T47D (cell line): ENCODE measurements around the gene GALNTL6.

Experiments
- DNase-seq, 2 experiments: peaks; one replicate each; pipeline versions ENCODE4 v3.0.0 to v3.0.0-alpha.2; 2011 to 2012; ENCODE audit warnings: low read depth in 1 of 2, low spot score in 1 of 2
- JUND ChIP-seq: IDR thresholded peaks from 2 replicates; pipeline ENCODE4 v1.6.1; 2012; ENCODE audit warnings: low read depth
- in situ Hi-C: cut with HindIII; loops from 2 replicates; pipeline ENCODE4 v1.10.0; 2016; ENCODE audit warnings: low sequenced_read_pairs, low pct_unique_long_range_greater_than_20kb

GALNTL6 gene

DNA sequence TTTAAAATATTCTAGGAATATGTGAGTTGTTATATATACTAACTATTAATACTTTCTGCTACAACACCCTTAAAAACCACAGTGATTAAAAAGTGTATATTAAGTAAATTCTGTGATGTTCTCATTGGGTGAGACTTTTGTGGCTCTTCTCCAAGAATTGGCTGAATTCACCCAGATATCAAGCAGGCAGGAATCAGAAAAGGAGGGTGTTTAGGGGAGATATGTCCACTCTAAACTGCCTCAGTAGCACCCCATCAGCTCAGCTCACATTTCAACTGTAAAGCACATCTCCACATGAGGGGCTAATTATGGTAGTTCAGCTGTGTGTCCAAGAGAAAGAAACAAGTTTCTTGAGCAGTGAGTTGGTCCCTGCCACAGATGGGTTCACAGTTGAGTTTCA lies 165.0 kb downstream of the GALNTL6 start:
- no peak for DNase-seq
- TF ChIP-seq JUND = no peak
- in situ Hi-C loops = no loop called here

DNA sequence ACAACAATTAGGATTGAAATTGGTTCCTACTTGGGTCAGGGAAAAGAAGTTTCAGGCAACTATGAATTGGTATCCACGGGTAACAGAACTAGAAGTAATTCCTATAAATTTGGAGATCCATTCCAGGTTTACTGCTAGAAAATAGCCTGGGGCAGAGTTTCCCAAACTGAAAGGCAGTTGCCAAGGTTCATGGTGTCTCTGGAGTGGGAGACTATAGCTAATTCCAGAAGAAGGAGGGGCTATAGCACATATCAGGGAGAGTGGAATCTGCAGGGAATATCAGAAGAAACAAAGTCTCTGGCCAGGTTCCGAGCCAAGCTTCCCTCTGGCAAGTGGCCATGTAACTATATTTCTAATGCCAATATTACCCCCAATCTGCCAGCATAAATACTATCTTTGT lies 166.3 kb downstream of the GALNTL6 start:
- in situ Hi-C loops = no loop called here
- no peak for TF ChIP-seq JUND
- DNase-seq = no peak

DNA sequence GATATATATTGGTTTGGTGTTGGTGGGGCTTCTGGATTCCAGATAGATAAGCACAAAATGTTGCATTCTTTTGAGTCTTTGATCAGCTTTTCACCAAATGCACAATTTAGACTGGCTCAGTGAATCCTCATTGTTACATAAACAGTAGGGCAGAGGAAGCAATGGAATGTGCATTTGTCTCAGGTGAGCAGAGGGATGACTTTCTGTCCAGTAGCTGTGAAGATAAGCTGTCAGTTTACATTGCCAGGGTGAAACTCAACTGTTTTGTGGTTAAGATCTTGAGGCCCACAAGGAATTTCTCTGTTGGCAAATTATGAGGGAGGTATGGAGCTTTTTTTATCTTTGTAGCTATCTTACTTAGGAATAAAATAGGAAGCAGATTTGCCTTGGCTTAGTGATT lies 168.0 kb downstream of the GALNTL6 start:
- no peak for DNase-seq
- in situ Hi-C loops = no loop called here
- no peak for TF ChIP-seq JUND

DNA sequence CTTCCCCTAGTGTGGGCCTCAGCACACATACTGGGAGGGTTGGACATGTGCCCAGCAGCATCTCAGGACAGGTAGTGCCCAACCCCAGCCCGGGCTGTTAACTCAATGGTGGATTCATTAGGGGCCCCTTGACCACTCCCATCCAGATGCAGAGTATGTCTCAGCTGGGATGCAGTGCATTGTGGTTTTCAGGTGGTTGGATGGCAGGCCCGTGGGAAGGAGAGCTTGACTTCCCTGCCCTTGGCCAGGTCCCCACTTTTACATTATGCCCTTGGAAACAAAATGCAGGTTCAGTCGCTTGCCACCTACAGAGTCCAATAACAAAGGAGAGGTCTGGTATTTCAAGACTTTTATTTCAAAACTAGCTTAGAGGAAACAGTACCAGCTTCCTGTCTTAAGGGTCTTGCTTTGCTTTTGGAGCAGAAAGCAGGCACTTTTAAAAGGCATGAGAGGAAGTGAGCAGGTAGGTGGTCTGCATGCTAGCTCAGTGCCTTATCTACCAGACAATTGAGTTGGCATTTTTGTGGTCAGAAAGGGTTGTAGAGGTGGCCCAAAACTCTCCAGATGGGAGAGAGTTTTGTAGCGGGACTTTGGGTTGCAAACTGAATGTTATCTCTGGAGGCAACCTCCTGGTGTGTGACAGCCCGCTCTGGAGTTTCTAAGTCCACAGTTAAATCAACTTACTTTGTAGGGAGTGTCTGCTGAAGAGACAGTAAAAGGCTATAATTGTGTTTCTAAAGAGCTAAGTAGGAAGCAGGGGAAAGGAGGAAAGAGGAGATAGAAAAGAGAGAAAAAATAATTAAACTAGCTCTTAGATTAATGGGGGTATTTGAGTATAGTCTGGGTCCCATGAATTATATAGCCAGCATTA lies 171.0 kb downstream of the GALNTL6 start:
- no peak for DNase-seq
- in situ Hi-C loops = no loop called here
- TF ChIP-seq JUND = no peak

DNA sequence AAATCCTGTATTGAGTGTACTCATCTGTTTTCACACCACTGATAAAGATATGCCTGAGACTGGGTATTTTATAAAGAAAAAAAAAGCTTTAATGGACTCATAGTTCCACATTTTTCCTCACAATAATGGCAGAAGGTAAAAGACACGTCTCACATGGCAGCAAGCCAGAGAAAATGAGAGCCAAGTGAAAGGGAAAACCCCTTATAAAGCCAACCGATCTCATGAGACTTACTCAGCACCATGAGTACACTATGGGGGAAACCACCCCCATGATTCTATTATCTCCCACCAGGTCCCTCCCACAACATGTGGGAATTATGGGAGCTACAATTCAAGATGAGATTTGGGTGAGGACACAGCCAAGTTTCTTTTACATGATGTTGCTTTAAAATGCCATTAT lies 171.9 kb downstream of the GALNTL6 start:
- DNase-seq = no peak
- TF ChIP-seq JUND = no peak
- in situ Hi-C loops = no loop called here

DNA sequence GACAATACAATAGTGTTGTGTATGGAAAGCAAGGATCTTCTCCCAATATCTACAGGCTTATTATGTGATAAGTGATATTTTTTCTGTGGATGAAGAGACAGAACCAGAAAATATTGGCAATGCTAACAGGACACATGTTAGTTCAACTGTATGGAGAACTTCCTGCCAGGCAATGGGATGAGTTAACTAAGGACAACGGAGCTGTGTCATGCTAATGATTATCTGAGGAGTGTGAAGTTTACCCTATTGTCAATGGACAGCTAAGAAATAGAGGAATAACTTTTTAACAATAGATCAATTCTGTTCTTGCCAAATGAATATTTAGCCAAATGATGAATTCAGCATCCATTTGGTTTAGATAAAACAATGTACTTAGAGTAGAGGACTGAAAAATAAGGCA lies 180.0 kb downstream of the GALNTL6 start:
- TF ChIP-seq JUND = no peak
- DNase-seq = no peak
- in situ Hi-C loops = no loop called here

DNA sequence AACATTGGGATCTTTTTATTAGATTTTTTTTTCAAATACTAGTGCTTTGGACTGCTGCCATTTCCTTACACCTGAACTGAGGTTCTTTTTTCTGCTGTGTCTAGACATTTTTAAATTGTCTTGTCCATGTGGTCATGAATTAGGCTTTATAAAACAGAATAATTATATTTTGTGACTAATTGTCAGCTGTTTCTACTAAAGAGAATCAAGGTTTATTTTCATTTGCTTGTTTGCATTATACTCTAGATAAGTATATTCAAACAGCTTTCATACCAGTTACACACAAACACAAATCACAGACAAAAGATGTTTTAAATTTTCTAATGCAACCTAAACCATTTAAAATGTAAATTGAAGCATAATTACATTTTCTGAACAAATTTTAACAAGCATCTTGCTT lies 194.7 kb downstream of the GALNTL6 start:
- DNase-seq = no peak
- in situ Hi-C loops = no loop called here
- no peak for TF ChIP-seq JUND

DNA sequence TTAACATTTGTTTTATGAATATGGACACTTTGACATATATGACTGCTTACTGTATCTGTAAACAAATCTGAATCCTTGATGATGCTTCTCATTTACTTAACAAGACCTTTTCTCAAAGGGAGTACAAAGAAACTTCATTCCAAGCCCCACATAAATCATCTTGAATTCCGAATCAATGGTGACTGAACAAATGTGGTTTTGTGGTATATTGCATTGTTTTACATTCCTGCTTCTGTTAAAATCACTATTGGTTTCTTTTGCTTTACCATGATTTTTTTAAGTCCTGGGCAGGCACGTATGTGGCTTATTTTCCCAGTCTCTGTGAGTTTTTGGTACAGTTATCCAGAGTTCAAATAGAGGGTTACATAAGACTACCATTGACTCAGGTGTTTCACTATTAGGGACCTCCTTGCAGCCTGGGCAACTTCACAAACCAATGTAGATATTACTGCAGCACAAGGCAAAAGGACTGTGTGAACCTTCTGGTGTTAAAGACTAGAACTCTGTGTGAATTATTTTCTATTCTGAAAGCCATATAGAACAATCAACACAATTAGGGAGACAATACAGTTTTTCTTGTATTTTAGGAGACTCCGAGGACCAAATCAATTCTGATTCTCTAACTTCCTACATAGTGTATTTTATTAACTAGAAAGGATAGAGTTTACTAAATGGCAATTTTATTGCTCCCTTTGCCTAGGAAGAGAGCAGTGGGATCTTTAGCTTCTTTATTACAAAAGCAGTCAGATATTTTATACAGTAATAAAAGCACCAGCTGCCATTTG lies 196.4 kb downstream of the GALNTL6 start:
- no peak for TF ChIP-seq JUND
- in situ Hi-C loops = no loop called here
- DNase-seq = peak in 1 of 2 experiments; percentile 2

DNA sequence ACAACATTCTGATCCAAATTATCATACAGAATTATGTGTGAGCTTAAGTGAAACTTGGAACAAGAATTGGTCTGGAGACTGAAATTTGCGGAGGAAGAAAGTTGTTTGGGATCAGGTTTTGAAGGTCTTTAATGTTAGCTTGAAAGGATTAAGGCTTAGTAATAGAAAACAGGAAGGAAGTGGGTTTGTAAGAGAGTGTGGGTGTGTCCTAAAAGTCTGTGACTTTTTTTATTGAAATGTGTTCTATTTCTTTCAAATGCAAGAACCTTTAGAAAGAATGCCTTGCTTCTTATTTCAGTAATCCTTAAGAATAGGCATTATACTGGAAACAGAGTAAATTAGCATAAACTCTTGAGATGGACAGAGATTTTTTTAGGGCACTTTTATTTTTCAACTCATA lies 198.0 kb downstream of the GALNTL6 start:
- DNase-seq = no peak
- TF ChIP-seq JUND = no peak

DNA sequence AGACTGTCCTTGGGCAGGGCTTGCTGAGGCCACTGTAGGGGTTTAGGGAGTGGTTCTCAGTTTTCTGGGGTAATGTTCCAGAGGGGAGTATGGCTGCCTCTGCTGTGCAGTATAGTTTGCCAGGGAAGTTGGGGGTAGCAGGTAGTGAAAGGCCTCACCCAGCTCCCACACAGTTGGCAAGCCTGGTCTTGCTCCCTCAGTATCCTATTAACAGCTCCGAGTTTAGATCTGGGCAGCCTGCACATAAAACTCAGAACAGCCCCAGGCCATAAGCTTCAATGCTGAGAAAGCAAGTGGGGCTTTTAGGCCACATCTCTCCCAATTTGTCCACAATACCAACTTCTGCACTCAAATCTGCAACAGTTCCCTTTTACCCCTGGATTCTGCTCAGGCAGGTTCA lies 205.2 kb downstream of the GALNTL6 start:
- TF ChIP-seq JUND = no peak
- in situ Hi-C loops = no loop called here
- DNase-seq = no peak

More for the DNA sequence above, 198.0 kb downstream of the GALNTL6 start:
- in situ Hi-C loops = no loop called here

DNA sequence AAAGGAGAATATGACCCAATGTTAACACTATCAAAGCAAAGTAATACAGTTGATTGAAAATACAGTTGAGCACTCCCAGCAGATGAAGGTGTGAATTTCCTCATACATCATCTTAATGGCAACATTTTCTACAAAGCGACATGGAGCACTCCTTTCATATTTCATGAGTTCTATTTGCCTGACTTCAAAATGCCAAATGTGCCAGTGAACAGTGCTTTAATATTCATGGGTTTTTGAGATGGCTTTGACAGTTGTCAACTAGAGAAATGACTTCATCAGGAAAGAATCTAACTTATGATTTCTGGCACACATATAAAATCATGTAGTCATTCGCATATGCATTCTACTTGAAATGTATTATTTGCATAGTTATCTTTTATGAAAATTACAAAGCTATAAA lies 222.4 kb downstream of the GALNTL6 start:
- no peak for DNase-seq
- TF ChIP-seq JUND = no peak
- in situ Hi-C loops = no loop called here

DNA sequence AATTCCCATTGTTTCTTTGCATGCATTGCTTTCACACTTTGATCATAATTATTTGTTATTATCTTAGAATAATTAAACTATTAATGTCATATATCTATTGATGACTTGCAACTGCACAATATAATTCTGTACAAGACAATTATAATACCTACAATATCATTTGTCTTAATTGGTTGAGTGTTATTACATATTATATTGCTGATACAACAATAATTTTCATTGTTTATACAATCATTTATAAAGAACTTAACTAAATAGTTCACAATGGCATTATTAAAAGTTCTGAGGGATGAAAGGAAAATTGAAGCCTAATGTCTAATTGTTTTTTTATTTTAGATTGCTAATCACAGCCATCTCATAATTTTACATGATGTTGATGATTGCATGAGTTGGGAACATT lies 227.6 kb downstream of the GALNTL6 start:
- DNase-seq = no peak
- TF ChIP-seq JUND = no peak
- in situ Hi-C loops = no loop called here

DNA sequence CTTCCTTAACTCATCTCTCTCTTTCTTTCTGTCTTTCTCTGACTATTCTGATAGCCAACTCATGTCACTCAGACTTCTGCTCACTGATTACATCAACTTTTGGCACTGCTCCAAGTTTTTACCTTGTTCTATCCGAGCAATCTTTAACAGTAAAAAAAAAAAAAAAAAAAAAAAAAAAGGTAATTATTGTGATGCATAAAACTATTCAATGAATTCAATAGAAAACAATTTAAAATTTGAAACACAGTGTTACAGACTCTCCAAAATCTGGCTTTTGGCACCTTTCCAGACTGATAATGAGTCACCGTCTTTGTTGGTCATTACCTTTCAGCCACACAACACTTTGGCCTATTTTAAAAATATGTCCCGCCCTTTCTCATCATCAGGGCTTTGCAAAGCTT lies 229.5 kb downstream of the GALNTL6 start:
- no peak for TF ChIP-seq JUND
- in situ Hi-C loops = no loop called here
- DNase-seq = peak in 1 of 2 experiments; percentile 0
